GM19452 (cell line): ENCODE measurements around the gene RAB42.

Experiments
- ATAC-seq: cut with Tn5 transposase; IDR thresholded peaks from one replicate; pipeline ENCODE4 v1.9.1; 2021; ENCODE audit not compliant: unreplicated experiment

Gene RAB42

DNA sequence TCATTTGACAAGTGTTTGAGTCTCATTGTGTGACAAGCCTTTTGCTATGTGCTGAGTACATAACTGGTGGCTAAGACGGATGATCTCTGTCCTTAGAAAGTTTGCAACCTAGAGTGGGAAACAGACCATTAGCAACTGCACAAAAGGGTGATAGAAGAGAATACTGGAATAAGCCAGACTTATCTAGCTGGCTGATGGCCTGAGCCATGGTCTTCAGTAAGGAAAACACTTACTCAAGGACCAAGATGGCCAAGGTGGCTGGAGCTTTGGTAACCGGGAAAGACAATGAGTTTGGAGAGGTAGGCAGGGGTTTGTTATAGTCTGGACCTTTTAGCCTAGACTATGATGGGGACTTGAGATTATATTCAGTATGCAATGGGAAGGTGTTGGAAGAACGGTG lies 52.4 kb downstream of the RAB42 start:
- no peak for ATAC-seq
